ENCODE measurements around the gene SLC39A3.

The SLC39A3 gene

GRCh38 chr19:2768365-2769132, 28.7 kb upstream of the SLC39A3 start:
- no peak for DNase-seq

DNA sequence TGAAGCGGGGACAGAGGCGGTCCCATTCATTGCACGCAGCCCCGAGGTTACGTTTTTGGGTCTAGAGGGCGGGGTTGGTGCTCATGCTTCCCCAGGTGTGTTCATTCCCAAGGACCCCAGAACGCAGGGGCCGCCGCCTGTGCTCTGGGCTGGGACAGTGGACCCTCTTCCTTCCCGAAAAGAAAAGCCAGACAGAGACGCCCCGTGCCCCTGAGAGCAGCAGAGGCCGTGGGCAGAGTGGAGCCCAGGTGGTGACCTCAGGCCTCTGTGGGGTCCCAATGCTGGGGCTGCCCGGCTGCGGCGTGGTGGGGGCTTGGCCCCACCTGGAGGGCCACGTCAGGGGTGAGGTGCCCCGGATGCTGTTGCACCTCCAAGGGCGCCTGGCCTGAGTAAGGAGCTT, 27.9 kb upstream of the SLC39A3 start:
- no peak for DNase-seq

GRCh38 chr19:2766594-2767372, 27.0 kb upstream of the SLC39A3 start:
- DNase-seq = no peak

DNA sequence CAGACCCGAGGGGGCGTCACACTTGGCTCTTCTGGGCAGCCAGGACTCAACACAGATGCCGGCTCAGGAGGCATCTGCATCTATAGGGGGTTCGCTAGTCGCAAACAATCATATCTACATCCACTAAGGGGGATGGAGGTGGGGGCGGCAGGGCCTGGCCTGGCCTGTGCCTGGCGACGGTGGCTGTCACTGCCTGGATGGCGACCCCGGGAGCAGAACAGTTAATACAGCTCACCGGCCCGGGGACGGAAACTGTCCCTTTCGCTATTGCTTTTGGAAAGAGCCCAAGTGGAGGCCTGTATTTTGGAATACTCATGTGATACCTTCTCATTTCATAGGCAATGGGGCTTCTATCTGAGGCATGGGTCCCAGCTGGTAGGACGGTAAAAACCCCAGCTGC, 25.6 kb upstream of the SLC39A3 start:
- no peak for DNase-seq

DNA sequence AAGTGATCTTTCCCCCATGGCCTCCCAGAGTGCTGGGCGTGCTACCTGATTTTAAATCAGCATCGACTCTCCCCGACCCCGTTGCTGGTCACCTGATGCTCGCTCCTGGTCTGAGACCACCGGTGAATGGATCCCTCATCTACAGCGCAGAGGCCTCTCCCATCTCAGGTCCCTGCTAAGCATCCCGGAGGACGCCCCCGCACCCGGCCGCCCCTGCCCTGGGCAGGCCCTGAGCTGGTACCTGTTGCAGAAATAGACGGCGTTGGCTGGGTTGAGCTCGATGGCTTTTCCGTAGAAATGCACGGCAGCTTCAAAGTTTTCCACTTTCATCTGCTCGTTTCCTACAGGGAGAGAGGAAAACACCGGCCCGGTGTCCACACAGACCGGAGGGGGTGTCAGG, 25.1 kb upstream of the SLC39A3 start:
- no peak for DNase-seq

DNA sequence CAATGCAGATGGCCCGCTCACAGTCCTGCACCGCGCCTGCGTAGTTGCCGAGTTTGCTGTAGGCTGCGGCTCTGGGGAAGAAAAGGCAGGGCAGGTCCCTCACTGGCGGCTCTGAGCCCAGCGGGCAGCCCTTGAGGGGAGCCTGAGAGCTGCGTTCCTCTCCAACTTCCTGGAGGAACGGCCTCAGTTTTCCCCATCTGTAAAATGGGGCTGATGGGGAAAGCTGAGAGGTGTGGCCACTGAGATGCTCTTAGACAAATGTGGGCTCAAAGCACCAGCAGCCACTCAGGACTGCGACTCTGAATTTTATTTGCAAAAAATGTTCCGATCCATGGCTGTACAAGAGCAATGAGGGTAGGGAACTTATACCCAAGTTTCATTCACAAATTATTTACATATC, 23.9 kb upstream of the SLC39A3 start:
- DNase-seq = no peak

DNA sequence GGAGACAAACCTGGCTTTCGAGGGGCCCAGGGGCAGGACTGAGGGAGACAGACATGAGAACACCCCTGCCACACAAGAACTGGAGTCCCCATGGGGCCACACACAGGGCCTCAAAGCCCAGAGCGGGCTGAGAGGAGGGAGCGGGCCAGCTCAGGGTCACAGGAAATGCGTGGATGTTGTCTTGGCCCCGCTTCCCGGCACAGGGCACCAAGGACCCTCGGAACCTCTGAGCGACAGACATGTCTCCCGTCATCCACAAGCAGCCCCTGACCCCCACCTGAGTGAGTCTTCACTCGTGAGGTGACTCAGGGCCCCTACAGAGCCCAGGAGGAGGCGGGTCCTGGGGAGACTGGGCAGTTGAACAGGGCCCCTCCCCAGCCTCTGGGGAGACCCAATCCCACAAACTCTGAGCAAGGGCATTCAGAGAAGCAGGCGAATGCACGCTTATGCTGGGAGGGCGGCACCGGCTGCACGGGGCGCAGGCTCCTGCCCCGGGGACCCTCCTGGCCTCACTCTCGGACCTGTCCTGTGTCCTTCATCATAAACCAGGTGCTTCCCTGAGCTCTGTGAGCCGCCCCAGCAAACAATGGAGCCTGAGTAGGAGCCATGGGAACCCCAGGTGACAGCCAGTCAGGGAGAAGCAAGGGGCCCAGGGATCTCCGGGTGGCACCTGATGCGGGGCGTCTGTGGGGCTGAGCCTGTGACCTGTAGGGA, 23.1 kb upstream of the SLC39A3 start:
- DNase-seq = no peak

DNA sequence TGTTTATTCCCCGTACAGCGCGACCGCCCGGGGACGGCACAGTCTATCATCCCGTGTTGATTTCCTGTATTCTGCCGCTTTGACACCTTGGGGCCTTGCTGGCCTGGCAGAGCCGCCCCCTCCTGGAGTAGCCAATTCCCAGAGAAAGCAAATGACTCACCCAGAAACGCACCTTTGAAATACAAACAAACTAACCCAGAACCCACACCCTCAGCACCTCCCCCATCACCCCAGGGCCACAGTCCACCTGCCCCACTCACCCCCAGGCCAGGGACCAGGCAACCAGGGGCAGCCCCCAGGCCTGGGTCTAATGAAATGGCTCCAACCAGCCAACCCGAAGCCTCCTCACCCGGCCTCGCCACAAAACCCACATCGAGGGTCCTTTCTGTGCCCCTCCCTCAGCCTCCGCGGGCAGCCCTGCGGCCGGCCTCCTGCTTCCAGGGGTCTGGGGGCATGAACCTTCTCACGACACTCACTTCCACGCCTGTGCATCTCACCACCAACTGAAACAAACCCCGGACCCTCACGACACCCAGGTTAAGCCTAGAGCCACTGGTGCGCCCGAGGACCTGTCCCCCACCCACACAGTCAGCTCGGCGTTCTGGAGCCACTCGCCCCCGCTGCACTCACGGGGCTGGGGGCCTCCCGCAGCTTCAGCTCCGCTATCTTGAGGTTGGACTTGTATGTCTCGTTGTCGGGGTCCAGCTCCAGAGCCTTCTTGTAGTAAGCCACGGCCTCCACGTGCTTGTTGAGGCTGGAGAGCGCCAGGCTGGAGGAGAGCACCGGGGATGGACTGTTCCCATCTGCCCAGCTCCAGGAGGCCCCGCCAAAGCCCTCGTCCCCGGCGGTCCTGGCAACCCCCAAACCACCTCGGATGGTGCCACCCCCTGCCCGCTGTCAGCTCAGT, 22.3 kb upstream of the SLC39A3 start:
- DNase-seq = no peak

DNA sequence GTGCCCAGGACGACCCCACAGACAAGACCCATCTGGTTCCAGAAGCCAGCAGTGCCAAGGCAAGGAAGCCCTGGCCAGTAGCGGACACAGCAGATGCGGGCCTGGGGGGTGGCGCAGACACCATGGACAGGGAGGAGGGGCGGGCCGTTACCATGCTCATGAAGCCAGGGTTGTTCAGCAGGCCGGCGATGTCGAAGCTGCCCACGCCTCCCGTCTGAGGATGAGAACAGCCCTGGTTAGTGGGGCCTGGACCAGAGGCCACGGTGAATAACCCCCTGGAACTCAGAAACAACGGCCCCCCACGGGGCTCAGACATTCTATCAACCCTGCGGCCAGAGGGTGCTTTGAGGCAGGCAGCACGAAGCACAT, 21.5 kb upstream of the SLC39A3 start:
- no peak for DNase-seq

DNA sequence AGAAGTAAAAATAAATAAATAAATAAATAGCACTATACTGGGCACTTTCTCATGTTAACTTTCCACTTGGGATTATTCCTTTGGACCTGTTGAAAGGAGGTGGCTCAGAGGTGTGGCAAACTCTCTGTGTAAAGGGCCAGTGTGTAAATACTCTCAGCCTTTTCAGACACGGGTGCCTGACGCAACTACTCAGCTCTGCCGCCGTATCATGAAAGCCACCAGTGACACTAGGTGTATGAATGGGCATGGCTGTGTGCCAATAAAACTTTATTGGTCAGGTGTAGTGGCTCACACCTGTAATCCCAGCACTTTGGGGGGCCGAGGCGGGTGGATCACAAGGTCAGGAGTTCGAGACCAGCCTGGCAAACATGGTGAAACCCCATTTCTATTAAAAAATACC, 20.1 kb upstream of the SLC39A3 start:
- no peak for DNase-seq

DNA sequence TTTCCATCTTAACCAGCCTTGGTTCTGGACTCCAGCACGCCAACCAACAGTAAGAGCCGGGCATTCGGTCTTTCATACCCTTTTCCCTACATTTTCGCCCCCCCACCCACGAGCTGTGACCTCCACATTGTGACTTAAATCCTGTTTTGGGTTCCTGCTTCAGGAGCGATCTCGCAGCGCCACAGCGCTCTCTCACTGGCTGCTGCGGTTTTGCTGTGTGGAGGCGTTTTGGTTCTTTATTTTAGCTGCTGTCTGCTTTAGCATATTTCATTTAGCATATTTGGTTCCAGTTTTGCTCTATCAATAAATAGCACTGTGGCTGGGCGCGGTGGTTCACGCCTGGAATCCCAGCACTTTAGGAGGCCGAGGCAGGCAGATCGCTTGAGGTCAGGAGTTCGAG, 19.5 kb upstream of the SLC39A3 start:
- DNase-seq = no peak

DNA sequence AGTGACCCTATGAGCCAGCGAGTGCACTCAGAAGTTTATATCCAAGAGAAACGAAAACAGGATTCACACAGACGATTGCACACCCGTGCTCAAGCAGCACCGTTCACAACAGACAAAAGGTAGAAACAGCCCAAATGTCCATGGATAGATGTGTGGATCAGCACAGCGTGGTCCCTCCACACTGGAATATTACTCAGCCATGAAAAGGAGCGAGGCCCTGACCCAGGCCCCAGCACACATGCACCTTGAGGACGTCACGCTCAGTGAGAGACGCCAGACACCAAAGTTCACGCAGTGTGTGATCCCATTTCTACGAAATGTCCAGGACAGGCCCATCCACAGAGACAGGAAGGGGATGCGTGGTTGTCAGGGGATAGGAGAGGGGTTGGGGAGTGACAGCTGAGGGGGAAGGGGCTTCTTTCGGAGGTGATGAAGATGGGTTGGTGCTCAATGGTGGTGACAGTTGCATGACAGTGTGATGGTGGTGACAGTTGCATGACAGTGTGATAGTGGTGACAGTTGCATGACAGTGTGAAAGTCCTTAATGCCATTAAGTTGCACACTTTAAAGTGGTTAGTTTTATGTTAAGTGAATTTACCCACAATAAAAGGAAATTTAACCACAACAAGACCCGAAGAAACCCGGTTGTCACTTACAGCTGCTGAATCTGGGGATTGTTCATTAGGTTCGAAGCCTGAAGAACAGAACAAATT, 18.9 kb upstream of the SLC39A3 start:
- no peak for DNase-seq

- DNase-seq = no peak
These were observed 17.4 kb upstream of the SLC39A3 start for GRCh38 chr19:2756921-2757881.

- DNase-seq = no peak
These were observed 16.7 kb upstream of the SLC39A3 start for GRCh38 chr19:2756477-2756876.

DNA sequence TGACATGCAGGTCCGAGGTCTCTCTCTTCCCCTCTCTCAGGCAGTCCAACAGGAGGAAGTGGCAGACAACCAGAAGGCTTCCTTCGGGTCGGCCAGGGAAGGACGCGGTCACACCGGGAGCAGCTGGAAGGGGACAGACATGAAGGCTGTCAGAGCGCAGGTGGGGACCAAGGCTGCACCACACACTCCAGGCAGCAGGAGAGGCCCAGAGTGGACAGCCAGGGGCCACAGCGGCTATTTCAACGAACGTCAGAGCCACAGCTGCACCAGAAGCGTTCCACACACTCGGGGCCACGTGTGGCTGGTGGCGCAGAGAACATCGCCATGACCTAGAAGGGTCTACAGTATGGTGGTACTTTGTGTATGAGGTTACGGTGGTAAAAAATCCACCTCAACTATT, 16.0 kb upstream of the SLC39A3 start:
- no peak for DNase-seq

DNA sequence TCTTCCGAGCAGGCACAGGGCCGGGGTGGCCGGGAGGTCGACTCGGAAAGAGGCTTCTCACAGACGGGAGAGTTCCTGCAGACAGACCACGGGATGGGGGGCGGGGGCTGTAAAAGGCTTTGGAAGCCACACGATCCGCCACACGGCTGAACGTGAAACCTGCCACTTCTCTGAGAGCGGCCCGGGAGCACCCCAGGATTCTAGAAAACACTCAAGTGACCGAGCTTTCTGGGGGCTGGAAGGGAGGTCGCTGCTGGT, 15.6 kb upstream of the SLC39A3 start:
- DNase-seq = no peak

DNA sequence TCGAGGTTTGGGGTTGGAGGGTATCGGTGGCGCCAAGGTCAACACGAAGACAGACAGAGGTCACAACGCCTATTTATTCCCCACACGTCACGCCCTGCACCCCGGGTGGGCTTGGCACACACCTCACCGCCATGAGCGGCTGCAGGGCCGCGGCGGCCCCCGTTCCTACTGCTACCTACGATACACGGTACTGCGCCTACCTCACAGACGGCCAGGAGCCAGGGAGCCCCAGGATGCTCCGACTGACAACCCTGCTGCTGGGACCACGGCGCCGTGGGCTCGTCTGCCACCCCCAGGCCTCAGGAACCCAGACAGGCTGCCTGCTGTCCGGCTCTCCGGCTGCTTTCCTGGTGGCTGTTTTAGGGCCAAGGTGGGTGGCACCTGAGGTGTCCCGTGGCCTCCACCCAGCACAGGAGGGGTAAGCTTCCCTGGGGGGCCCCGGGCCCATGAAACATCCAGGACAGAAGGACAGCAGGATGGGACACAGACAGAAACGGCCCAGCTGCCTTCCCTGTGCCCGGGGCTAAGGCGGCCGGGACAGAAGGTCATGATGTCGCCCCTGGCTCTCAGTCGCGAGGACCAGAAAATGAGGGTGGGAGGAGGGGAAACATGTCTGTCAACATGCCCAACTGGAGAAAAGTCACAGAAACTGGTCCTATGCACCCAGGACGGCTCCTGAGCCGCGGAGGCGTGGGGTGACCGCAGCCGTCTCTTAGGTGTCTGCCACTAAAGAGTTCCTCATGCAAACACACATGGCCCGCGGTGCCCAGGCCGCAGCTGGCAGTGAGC, 15.0 kb upstream of the SLC39A3 start:
- no peak for DNase-seq

DNA sequence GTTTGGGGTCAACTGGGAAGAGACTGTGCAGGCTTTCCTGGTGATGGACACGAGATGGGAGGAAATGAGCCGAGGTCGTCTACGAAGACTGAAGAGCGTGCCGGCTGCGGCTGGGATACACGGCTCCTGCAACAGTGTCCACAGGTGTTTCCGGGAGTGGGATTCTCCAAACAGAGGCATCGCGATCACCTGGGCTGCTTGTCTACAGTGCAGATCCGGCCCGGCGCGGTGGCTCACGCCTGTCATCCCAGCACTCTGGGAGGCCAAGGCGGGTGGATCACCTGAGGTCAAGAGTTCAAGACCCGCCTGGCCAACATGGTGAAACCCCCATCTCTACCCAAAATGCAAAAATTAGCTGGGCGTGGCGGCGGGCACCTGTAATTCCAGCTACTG, 11.6 kb upstream of the SLC39A3 start:
- DNase-seq = no peak

DNA sequence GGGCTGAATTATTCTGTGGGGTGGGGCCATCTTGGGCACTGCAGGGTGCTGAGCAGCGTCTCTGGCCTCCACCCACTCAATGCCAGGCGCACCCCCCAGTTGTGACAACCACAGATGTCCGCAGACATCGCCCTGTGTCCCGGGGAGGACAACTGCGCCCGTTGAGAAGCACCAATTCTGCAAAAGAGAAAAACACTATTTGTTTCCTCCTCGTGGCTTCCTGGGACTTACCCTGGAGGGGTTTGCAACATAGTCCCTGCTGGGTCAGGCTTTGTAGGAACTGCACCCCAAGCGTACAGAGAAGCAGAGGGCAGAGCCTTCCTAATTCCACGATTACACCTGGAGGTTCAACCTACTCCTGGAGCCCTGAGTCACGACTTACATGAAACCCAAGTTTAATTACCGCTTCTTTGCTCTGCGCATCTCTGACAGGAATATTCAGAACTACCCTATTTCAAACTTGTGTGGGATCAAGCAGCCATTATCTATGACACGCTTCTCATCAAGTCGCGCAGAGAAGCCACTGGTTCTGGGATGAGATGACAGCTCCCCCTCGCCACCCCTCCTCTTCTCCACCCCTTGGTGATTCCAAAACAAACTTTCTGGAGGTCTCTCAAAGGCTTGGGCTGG, 11.1 kb upstream of the SLC39A3 start:
- no peak for DNase-seq

- no peak for DNase-seq
These were observed 7.5 kb upstream of the SLC39A3 start for GRCh38 chr19:2747349-2747748.
